Right lobe of liver (tissue), 6 donors: ENCODE measurements around the gene ENTPD8. TPM values are rescaled to one million over a fixed set of nuclear protein-coding genes. Genes with fewer than 3 reads are reported as not detected.

ENCODE experiments used
- ATAC-seq, 4 donors: fragments of 200-7000 bp; cut with Tn5 transposase; one replicate each; pipeline ENCODE4 v1.9.1; 2020; ENCODE audit warnings: mild to moderate bottlenecking in 4 of 4, moderate library complexity in 4 of 4
- DNase-seq, 3 donors: peaks; one replicate each; pipeline ENCODE4 v3.0.0-alpha.2; 2020
- H3K27ac ChIP-seq, 3 donors: fragments of 200-600 bp; one replicate each; pipeline ENCODE4 v1.8.0; 2022
- H3K27me3 ChIP-seq, 2 donors: fragments of 200-600 bp; one replicate each; pipeline ENCODE4 v1.8.0; 2022
- H3K36me3 ChIP-seq, 4 donors: fragments of 200-600 bp; sonication (generic) in 1 of 4; one replicate each; pipeline versions ENCODE4 v1.5.1 to v1.8.0; 2017 to 2022; ENCODE audit warnings: control low read depth in 1 of 4
- H3K4me1 ChIP-seq, 4 donors: fragments of 200-600 bp; sonication (generic) in 1 of 4; one replicate each; pipeline versions ENCODE4 v1.5.1 to v1.8.0; 2017 to 2022; ENCODE audit warnings: control low read depth in 1 of 4
- H3K4me3 ChIP-seq, 3 donors: fragments of 200-600 bp; one replicate each; pipeline ENCODE4 v1.8.0; 2022
- H3K9me3 ChIP-seq, 4 donors: fragments of 200-600 bp; sonication (generic) in 1 of 4; one replicate each; pipeline versions ENCODE4 v1.5.1 to v1.8.0; 2017 to 2022; ENCODE audit warnings: control low read depth in 1 of 4
- POLR2A ChIP-seq: fragments of 450-650 bp; IDR thresholded peaks from one replicate; pipeline ENCODE4 v1.6.1; 2017; ENCODE audit warnings: antibody characterized with exemption, mild to moderate bottlenecking
- WGBS: methylation state at CpG from one replicate; pipeline ENCODE4 v1.1.6; 2018; ENCODE audit warnings: low coverage, low lambda C conversion rate; ENCODE audit not compliant: insufficient coverage; ENCODE audit errors: missing lambda C conversion rate; 5-methylcytosine and 5-hydroxymethylcytosine counted together
- intact Hi-C, 2 donors: fragments of 100-400 bp; cut with DNase I; formaldehyde crosslinking; loops; one replicate each; pipeline versions ENCODE4 v1.11.2 to v1.14.1; 2022
- total RNA-seq, 6 experiments: library from RNA; depleted of rRNA in 2 of 6; stranded (reverse); fragments of >200 nt in 2 of 6; fragmentation: NEBNext Ultra II Directional in 3 of 6; extraction: Animal tissue kit (Norgen Biotek cat#: 25700) in 3 of 6; gene quantifications; one replicate each; pipeline versions ENCODE4 v1.1.0 to v1.2.4, GENCODE V29; 2016 to 2023
- TF ChIP-seq, protein P1 (sequence below), 4 donors: fragments of 200-600 bp in 3 of 4; fragments of 450-650 bp in 1 of 4; IDR thresholded peaks; one replicate each; pipeline versions ENCODE4 v1.5.1 to v1.8.0; 2016 to 2022; ENCODE audit warnings: antibody characterized with exemption in 4 of 4, mild to moderate bottlenecking in 2 of 4
- donor health status: DM: no; HTN: yes; CAD: no.
- donor health status: DM: no; HTN: no; CAD: no.
- donor health status: DM: no; HTN: no; CAD: no.
- donor health status: DM: no; HTN: yes; CAD: no.
- donor health status: DM: no; HTN: yes; CAD: no.

ENTPD8 gene
- total RNA-seq, 6 experiments from 2014 or later = 3.3 to 11.5 (median 7.5) TPM

GRCh38 chr9:137464291-137464999, 23.3 kb upstream of the ENTPD8 start:
- no CpG with 5 or more reads among the region's 28 CpGs for WGBS
- H3K9me3 ChIP-seq = no peaks in the 10 kb centered on the region
- no peaks in the 10 kb centered on the region for H3K4me1 ChIP-seq
- intact Hi-C loops = no loop called here
- no peaks in the 10 kb centered on the region for H3K27me3 ChIP-seq
- DNase-seq (peak in 1 of 3 donors; percentile 42), ATAC-seq (no peak)
- TF ChIP-seq, protein P1, sequence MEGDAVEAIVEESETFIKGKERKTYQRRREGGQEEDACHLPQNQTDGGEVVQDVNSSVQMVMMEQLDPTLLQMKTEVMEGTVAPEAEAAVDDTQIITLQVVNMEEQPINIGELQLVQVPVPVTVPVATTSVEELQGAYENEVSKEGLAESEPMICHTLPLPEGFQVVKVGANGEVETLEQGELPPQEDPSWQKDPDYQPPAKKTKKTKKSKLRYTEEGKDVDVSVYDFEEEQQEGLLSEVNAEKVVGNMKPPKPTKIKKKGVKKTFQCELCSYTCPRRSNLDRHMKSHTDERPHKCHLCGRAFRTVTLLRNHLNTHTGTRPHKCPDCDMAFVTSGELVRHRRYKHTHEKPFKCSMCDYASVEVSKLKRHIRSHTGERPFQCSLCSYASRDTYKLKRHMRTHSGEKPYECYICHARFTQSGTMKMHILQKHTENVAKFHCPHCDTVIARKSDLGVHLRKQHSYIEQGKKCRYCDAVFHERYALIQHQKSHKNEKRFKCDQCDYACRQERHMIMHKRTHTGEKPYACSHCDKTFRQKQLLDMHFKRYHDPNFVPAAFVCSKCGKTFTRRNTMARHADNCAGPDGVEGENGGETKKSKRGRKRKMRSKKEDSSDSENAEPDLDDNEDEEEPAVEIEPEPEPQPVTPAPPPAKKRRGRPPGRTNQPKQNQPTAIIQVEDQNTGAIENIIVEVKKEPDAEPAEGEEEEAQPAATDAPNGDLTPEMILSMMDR (IDR thresholded peaks at IDR 0.05) = no peak
- TF ChIP-seq POLR2A = no peak
- H3K4me3 ChIP-seq = no peak overlapping the region
- H3K36me3 ChIP-seq = no peaks in the 10 kb centered on the region
- H3K27ac ChIP-seq = no peak overlapping the region

DNA sequence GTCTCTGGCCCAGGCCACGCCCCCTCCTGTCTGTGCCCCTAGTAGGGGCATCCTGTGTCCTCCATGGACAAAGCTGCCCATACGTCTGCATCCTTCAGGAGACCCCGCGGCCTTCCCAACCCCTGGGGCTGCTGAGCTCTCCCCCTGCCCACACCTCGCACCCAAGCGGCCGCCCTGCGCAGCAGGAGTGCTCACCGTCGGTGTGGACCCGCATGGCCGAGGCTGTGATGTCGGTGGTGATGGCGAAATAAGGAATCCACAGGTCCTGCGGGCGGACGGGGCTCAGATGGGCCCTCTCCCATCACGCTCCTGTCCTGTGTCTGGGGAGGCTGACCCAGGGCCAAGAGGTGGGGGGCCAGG, 22.8 kb upstream of the ENTPD8 start:
- Histone ChIP-seq H3K27ac (no peak overlapping the region), H3K4me3 (no peak overlapping the region), H3K36me3 (no peaks in the 10 kb centered on the region), H3K9me3 (no peaks in the 10 kb centered on the region), H3K4me1 (no peaks in the 10 kb centered on the region), H3K27me3 (no peaks in the 10 kb centered on the region)
- TF ChIP-seq, protein P1 (IDR thresholded peaks at IDR 0.05) = no peak
- no peak for TF ChIP-seq POLR2A
- ATAC-seq = no peak
- intact Hi-C loops = no loop called here
- DNase-seq = peak in 1 of 3 donors; percentile 45
- no CpG with 5 or more reads among the region's 18 CpGs for WGBS

DNA sequence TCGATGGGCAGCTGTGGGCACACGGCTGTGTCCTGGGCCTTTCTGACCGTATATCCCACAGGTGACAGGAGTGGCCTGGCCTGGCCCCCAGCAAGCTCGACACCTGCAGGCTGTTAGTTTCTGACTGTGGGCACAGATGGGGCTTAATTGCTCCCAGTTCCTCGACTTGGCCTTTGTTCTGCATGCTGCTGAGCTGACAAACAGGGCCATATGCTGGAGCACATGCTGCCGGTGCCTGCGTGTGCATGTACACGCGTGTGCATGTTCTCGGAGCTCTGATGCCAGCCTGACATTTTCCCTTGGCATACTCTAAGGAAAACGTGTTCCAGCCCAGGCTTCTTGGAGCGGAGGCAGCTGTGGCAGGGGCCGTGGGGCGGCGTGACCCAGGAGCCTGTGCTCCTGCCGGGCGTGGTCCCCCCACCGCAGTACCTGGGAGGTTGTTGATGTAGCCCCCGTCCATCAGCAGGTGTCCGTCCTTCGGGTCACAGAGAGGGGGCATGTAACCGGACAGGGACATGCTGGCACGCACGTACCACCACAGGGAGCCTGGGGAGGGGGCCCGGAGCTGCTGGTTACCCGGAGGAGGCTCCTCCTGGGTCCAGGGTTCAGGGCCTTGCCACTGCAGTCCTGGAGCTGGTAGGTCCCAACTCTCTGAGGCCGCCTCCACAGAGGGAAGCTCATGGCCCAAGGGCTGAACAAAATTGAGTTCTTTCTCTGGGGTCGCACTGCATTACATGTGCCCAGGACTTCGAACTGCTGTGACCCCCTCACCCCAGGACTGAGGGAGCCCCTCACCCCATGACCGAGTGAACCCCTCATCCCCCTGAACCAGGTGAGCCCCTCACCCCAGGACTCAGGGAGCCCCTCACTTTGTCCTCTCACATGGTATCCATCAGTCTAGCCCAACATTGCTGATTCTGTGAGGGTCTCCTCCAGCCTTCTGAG, 22.1 kb upstream of the ENTPD8 start:
- Histone ChIP-seq H3K4me1 (peaks cover 0 to 4% (median 0%) of the 10 kb centered on the region in 4 donors), H3K27me3 (no peaks in the 10 kb centered on the region), H3K36me3 (no peaks in the 10 kb centered on the region), H3K27ac (no peak overlapping the region), H3K4me3 (no peak overlapping the region), H3K9me3 (no peaks in the 10 kb centered on the region)
- intact Hi-C loops = no loop called here
- DNase-seq (peak in 1 of 3 donors; percentile 47), ATAC-seq (no peak)
- 67% methylated on average over 1 of the region's 30 CpGs for WGBS
- TF ChIP-seq, protein P1 (IDR thresholded peaks at IDR 0.05) = no peak
- TF ChIP-seq POLR2A = no peak

- intact Hi-C loops = no loop called here
- DNase-seq (peak in 2 of 3 donors; percentile 22 to 43), ATAC-seq (no peak)
- H3K4me3 ChIP-seq = no peak overlapping the region
- peaks cover 0 to 10% (median 0%) of the 10 kb centered on the region in 4 donors for H3K4me1 ChIP-seq
- H3K36me3 ChIP-seq = no peaks in the 10 kb centered on the region
- no peak overlapping the region for H3K27ac ChIP-seq
- no peaks in the 10 kb centered on the region for H3K27me3 ChIP-seq
- TF ChIP-seq POLR2A = no peak
- TF ChIP-seq, protein P1 (IDR thresholded peaks at IDR 0.05) = no peak
- WGBS = 83% methylated on average over 1 of the region's 25 CpGs
- H3K9me3 ChIP-seq = no peaks in the 10 kb centered on the region
Measured at GRCh38 chr9:137462396-137462985, 21.3 kb upstream of the ENTPD8 start.
